ENCODE data around the gene NUP188.

- TF ChIP-seq CTCF (IDR thresholded peaks at IDR 0.05) (no peak), EZH2 (IDR thresholded peaks at IDR 0.05; ENCODE audit: borderline replicate concordance, insufficient read depth, low read depth, low read length, poor library complexity, severe bottlenecking) (no peak)
These were observed 65.5 kb downstream of the NUP188 start for GRCh38 chr9:129012893-129013448.

Data from B cell (primary cell).